Measurements from ENCODE around the gene LRRC32. TPM values are rescaled to one million over a fixed set of nuclear protein-coding genes. Genes with fewer than 3 reads are reported as not detected.

The LRRC32 gene
- polyA plus RNA-seq, 2 of the 4 experiments (the other 2 are of a cell fraction): 0.25 to 0.62 TPM

DNA sequence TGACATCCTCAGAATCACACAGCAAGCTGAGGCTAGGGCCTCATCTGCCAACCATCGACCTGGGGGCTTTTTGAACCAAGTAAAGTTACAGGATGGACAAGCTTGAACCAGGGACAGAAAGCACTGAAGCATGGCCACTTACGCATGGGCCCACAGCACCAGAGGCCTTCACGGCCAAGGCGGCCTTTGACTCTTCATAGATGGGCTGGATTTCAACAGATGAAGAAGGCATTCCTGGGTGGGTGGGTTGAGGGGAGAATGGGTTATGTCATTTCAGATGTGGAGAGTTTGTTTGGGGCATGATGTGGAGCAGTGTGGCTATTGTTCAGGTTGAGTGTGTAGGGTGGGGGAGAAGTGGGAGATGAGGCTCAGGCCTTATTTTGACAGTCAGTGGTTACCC, 60.2 kb downstream of the LRRC32 start:
- 73% methylated on average over 4 of the region's 4 CpGs for WGBS (ENCODE audit: missing lambda C conversion rate)
- ChIA-PET POLR2A (no interaction called here), CTCF (interaction anchor here (1.0 kb wide), 1 partner anchor 70 kb away, joined by 3 read pairs; no protein-coding TSS in a partner anchor)
- Histone ChIP-seq H3K4me3 (no peak overlapping the region), H3K9me3 (no peaks in the 10 kb centered on the region), H3K27ac (no peak overlapping the region), H3K4me2 (no peak overlapping the region), H3K4me1 (no peaks in the 10 kb centered on the region)
- FAIRE-seq (no peak), DNase-seq (ENCODE audit: low read depth in 1 of 2, low spot score in 1 of 2) (no peak), ATAC-seq (no peak)
- TF ChIP-seq HEYL (CRISPR knock-in tag; IDR thresholded peaks at IDR 0.05): no peak
- TF ChIP-seq KDM5A (IDR thresholded peaks at IDR 0.05): no peak
- no peak for TF ChIP-seq JUN (IDR thresholded peaks at IDR 0.05)
- TF ChIP-seq CBX2 (IDR thresholded peaks at IDR 0.05; ENCODE audit: borderline replicate concordance, low read depth): no peak
- TF ChIP-seq, protein P1, sequence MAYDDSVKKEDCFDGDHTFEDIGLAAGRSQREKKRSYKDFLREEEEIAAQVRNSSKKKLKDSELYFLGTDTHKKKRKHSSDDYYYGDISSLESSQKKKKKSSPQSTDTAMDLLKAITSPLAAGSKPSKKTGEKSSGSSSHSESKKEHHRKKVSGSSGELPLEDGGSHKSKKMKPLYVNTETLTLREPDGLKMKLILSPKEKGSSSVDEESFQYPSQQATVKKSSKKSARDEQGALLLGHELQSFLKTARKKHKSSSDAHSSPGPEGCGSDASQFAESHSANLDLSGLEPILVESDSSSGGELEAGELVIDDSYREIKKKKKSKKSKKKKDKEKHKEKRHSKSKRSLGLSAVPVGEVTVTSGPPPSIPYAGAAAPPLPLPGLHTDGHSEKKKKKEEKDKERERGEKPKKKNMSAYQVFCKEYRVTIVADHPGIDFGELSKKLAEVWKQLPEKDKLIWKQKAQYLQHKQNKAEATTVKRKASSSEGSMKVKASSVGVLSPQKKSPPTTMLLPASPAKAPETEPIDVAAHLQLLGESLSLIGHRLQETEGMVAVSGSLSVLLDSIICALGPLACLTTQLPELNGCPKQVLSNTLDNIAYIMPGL (CRISPR knock-in tag; IDR thresholded peaks at IDR 0.05; ENCODE audit: borderline replicate concordance): no peak
- TF ChIP-seq NR3C1 (IDR thresholded peaks at IDR 0.05): no peak
- no peak for TF ChIP-seq SMC3 (IDR thresholded peaks at IDR 0.05)
- TF ChIP-seq, protein P2, sequence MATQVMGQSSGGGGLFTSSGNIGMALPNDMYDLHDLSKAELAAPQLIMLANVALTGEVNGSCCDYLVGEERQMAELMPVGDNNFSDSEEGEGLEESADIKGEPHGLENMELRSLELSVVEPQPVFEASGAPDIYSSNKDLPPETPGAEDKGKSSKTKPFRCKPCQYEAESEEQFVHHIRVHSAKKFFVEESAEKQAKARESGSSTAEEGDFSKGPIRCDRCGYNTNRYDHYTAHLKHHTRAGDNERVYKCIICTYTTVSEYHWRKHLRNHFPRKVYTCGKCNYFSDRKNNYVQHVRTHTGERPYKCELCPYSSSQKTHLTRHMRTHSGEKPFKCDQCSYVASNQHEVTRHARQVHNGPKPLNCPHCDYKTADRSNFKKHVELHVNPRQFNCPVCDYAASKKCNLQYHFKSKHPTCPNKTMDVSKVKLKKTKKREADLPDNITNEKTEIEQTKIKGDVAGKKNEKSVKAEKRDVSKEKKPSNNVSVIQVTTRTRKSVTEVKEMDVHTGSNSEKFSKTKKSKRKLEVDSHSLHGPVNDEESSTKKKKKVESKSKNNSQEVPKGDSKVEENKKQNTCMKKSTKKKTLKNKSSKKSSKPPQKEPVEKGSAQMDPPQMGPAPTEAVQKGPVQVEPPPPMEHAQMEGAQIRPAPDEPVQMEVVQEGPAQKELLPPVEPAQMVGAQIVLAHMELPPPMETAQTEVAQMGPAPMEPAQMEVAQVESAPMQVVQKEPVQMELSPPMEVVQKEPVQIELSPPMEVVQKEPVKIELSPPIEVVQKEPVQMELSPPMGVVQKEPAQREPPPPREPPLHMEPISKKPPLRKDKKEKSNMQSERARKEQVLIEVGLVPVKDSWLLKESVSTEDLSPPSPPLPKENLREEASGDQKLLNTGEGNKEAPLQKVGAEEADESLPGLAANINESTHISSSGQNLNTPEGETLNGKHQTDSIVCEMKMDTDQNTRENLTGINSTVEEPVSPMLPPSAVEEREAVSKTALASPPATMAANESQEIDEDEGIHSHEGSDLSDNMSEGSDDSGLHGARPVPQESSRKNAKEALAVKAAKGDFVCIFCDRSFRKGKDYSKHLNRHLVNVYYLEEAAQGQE (IDR thresholded peaks at IDR 0.05): no peak
- TF ChIP-seq, protein P3, sequence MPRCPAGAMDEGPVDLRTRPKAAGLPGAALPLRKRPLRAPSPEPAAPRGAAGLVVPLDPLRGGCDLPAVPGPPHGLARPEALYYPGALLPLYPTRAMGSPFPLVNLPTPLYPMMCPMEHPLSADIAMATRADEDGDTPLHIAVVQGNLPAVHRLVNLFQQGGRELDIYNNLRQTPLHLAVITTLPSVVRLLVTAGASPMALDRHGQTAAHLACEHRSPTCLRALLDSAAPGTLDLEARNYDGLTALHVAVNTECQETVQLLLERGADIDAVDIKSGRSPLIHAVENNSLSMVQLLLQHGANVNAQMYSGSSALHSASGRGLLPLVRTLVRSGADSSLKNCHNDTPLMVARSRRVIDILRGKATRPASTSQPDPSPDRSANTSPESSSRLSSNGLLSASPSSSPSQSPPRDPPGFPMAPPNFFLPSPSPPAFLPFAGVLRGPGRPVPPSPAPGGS (IDR thresholded peaks at IDR 0.05): no peak
- TF ChIP-seq ZC3H11A (IDR thresholded peaks at IDR 0.05): no peak
- no peak for TF ChIP-seq HOXB13 (CRISPR knock-in tag; IDR thresholded peaks at IDR 0.05; ENCODE audit: low read depth)
- no peak for TF ChIP-seq BHLHE40 (IDR thresholded peaks at IDR 0.05; ENCODE audit: low read depth, low read length)
- no peak for TF ChIP-seq PHF8 (IDR thresholded peaks at IDR 0.05; ENCODE audit: borderline replicate concordance, low read depth)
- no peak for TF ChIP-seq FOSB (CRISPR knock-in tag; IDR thresholded peaks at IDR 0.05)
- no peak for TF ChIP-seq POLR2A (IDR thresholded peaks at IDR 0.05; ENCODE audit: low read length)

DNA sequence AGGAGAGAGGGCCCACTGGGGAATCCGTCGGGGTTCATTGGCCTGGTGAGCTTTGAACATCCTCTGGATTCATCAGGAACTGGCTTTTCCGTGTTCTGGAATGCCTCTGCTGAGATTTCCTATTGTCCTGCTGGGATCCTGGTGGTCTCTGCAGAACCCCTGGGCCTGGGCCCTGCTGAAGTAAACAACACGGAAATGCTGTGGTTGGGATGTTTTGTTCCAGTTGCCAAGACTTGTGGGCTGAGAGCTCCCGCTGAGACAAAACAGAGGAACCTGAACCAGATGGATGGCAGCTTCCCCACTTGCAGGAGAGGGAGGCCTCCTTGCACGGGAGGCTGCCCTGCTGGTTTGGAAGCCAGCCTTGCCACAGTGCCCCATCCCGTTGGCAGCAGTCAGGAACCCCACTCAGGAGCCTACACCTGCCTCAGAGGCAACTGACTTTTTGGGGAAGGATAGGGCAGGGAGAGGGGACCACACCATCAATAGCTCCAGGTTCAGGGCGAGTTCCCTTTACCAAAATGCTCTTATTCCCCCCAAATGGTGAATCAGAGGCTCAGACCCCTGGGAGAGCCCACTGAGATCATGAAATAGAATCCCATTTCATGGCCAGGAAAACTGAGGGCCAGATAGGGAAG, 60.7 kb downstream of the LRRC32 start:
- Histone ChIP-seq H3K4me3 (no peak overlapping the region), H3K4me2 (no peak overlapping the region), H3K4me1 (no peaks in the 10 kb centered on the region), H3K9me3 (no peaks in the 10 kb centered on the region), H3K27ac (no peak overlapping the region)
- ChIA-PET POLR2A (no interaction called here), CTCF (interaction anchor here (1.0 kb wide), 1 partner anchor 70 kb away, joined by 3 read pairs; no protein-coding TSS in a partner anchor)
- DNase-seq (ENCODE audit: low read depth in 1 of 2, low spot score in 1 of 2) (no peak), ATAC-seq (no peak), FAIRE-seq (no peak)
- WGBS (ENCODE audit: missing lambda C conversion rate): 60% methylated on average over 8 of the region's 8 CpGs
- TF ChIP-seq POLR2AphosphoS2 (conservative IDR thresholded peaks at IDR 0.05; ENCODE audit: low read length): no peak
- no peak for TF ChIP-seq TP53 (CRISPR knock-in tag; IDR thresholded peaks at IDR 0.05)
- TF ChIP-seq, protein P4, sequence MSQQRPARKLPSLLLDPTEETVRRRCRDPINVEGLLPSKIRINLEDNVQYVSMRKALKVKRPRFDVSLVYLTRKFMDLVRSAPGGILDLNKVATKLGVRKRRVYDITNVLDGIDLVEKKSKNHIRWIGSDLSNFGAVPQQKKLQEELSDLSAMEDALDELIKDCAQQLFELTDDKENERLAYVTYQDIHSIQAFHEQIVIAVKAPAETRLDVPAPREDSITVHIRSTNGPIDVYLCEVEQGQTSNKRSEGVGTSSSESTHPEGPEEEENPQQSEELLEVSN (IDR thresholded peaks at IDR 0.05; ENCODE audit: borderline replicate concordance, low read depth): no peak
- TF ChIP-seq, protein P2 (IDR thresholded peaks at IDR 0.05): no peak
- TF ChIP-seq NPAS2 (CRISPR knock-in tag; IDR thresholded peaks at IDR 0.05; ENCODE audit: borderline replicate concordance): no peak
- TF ChIP-seq SMC3 (IDR thresholded peaks at IDR 0.05): no peak
- TF ChIP-seq MAFK (IDR thresholded peaks at IDR 0.05; ENCODE audit: partially characterized antibody): no peak
- TF ChIP-seq, protein P5, sequence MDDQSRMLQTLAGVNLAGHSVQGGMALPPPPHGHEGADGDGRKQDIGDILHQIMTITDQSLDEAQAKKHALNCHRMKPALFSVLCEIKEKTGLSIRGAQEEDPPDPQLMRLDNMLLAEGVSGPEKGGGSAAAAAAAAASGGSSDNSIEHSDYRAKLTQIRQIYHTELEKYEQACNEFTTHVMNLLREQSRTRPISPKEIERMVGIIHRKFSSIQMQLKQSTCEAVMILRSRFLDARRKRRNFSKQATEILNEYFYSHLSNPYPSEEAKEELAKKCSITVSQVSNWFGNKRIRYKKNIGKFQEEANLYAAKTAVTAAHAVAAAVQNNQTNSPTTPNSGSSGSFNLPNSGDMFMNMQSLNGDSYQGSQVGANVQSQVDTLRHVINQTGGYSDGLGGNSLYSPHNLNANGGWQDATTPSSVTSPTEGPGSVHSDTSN (IDR thresholded peaks at IDR 0.05): no peak
- TF ChIP-seq JUN (IDR thresholded peaks at IDR 0.05): no peak
- no peak for TF ChIP-seq HOXA7 (CRISPR knock-in tag; IDR thresholded peaks at IDR 0.05)
- TF ChIP-seq, protein P6, sequence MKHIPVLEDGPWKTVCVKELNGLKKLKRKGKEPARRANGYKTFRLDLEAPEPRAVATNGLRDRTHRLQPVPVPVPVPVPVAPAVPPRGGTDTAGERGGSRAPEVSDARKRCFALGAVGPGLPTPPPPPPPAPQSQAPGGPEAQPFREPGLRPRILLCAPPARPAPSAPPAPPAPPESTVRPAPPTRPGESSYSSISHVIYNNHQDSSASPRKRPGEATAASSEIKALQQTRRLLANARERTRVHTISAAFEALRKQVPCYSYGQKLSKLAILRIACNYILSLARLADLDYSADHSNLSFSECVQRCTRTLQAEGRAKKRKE (CRISPR knock-in tag; IDR thresholded peaks at IDR 0.05; ENCODE audit: low read depth): no peak
- no peak for TF ChIP-seq BHLHE40 (IDR thresholded peaks at IDR 0.05; ENCODE audit: low read depth, low read length)
- TF ChIP-seq SREBF2 (IDR thresholded peaks at IDR 0.05): no peak

Measured in A549 (cell line).